ENCODE results near the gene CFAP54.

CFAP54 gene

GRCh38 chr12:96462571-96463280 lies 26.7 kb upstream of the CFAP54 start:
- DNase-seq (ENCODE audit: extremely low read depth, low read depth): no peak
- no peak overlapping the region for H3K4me3 ChIP-seq (replicated peaks; ENCODE audit: low read depth, low read length)
- TF ChIP-seq CTCF (IDR thresholded peaks at IDR 0.05; ENCODE audit: low read depth, low read length, missing control alignments): no peak

- no peak for DNase-seq (ENCODE audit: extremely low read depth, low read depth)
- H3K4me3 ChIP-seq (replicated peaks; ENCODE audit: low read depth, low read length): no peak overlapping the region
- no peak for TF ChIP-seq CTCF (IDR thresholded peaks at IDR 0.05; ENCODE audit: low read depth, low read length, missing control alignments)
Observed at GRCh38 chr12:96465896-96466295, 23.5 kb upstream of the CFAP54 start.

GRCh38 chr12:96466939-96467751 lies 22.2 kb upstream of the CFAP54 start:
- DNase-seq (ENCODE audit: extremely low read depth, low read depth): no peak
- no peak overlapping the region for H3K4me3 ChIP-seq (replicated peaks; ENCODE audit: low read depth, low read length)
- TF ChIP-seq CTCF (IDR thresholded peaks at IDR 0.05; ENCODE audit: low read depth, low read length, missing control alignments): no peak

GRCh38 chr12:96471368-96472050 lies 17.9 kb upstream of the CFAP54 start:
- TF ChIP-seq CTCF (IDR thresholded peaks at IDR 0.05; ENCODE audit: low read depth, low read length, missing control alignments): no peak
- no peak for DNase-seq (ENCODE audit: extremely low read depth, low read depth)
- no peak overlapping the region for H3K4me3 ChIP-seq (replicated peaks; ENCODE audit: low read depth, low read length)

GRCh38 chr12:96472384-96472783 lies 17.0 kb upstream of the CFAP54 start:
- no peak for TF ChIP-seq CTCF (IDR thresholded peaks at IDR 0.05; ENCODE audit: low read depth, low read length, missing control alignments)
- no peak for DNase-seq (ENCODE audit: extremely low read depth, low read depth)
- no peak overlapping the region for H3K4me3 ChIP-seq (replicated peaks; ENCODE audit: low read depth, low read length)

- DNase-seq (ENCODE audit: extremely low read depth, low read depth): no peak
- H3K4me3 ChIP-seq (replicated peaks; ENCODE audit: low read depth, low read length): no peak overlapping the region
- no peak for TF ChIP-seq CTCF (IDR thresholded peaks at IDR 0.05; ENCODE audit: low read depth, low read length, missing control alignments)
Observed at GRCh38 chr12:96473394-96474093, 15.8 kb upstream of the CFAP54 start.

Measured in HFF-Myc (cell line).